ENCODE measurements around the gene COL18A1. TPM values are rescaled to one million over a fixed set of nuclear protein-coding genes. Genes with fewer than 3 reads are reported as not detected.

The COL18A1 gene
- total RNA-seq, 3 donors from 2014 or later (not counting 1 experiment from before 2014, with no cell fraction given) = 12.3 to 22.3 (median 12.7) TPM

GRCh38 chr21:45417256-45417950 is 12.4 kb downstream of the COL18A1 start:
- H3K9me3 ChIP-seq (ENCODE audit: control insufficient read depth, insufficient read depth, low read length) = no peaks in the 10 kb centered on the region
- no peak overlapping the region for H3K4me3 ChIP-seq (ENCODE audit: low read length)
- Mint-ChIP-seq H3K27me3 (ENCODE audit: low read depth in 2 of 2) (peaks cover 0 to 3% of the 10 kb centered on the region in 2 donors), H3K36me3 (no peaks in the 10 kb centered on the region), H3K4me3 (no peak overlapping the region), H3K27ac (no peak overlapping the region), H3K9me3 (no peaks in the 10 kb centered on the region), H3K4me1 (peaks cover 0 to 5% of the 10 kb centered on the region in 2 donors)
- DNase-seq (no peak), ATAC-seq (no peak)
- TF ChIP-seq, protein P1, sequence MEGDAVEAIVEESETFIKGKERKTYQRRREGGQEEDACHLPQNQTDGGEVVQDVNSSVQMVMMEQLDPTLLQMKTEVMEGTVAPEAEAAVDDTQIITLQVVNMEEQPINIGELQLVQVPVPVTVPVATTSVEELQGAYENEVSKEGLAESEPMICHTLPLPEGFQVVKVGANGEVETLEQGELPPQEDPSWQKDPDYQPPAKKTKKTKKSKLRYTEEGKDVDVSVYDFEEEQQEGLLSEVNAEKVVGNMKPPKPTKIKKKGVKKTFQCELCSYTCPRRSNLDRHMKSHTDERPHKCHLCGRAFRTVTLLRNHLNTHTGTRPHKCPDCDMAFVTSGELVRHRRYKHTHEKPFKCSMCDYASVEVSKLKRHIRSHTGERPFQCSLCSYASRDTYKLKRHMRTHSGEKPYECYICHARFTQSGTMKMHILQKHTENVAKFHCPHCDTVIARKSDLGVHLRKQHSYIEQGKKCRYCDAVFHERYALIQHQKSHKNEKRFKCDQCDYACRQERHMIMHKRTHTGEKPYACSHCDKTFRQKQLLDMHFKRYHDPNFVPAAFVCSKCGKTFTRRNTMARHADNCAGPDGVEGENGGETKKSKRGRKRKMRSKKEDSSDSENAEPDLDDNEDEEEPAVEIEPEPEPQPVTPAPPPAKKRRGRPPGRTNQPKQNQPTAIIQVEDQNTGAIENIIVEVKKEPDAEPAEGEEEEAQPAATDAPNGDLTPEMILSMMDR (IDR thresholded peaks at IDR 0.05) = no peak
- no peaks in the 10 kb centered on the region for H3K36me3 ChIP-seq (ENCODE audit: control insufficient read depth, insufficient read depth, low read length)
- intact Hi-C loops (cut with micrococcal nuclease) = no loop called here
- H3K4me1 ChIP-seq (ENCODE audit: control insufficient read depth, insufficient read depth, low read length) = no peaks in the 10 kb centered on the region
- H3K27me3 ChIP-seq (ENCODE audit: control insufficient read depth, insufficient read depth, low read length) = no peaks in the 10 kb centered on the region
- H3K27ac ChIP-seq (ENCODE audit: low read length) = no peak overlapping the region
- WGBS (ENCODE audit: insufficient coverage) = 85% methylated on average over 21 of the region's 22 CpGs

DNA sequence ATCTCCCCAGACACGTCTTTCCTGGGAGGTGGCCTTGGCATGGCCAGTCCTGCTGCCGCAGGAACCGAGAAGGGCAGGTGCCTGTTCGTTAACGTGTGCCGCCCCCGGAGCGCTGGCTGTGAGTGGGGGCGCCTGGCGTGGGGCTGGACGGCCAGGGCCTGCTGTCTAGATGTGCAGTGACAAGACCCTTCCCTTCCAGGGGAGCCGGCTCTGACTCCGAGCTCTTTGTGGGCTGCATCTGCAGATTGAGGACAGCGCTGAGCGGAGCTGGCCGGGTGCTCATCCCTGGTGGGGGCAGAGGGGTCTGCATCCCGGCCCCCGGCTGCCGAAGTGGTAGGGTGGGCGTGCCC is 13.0 kb downstream of the COL18A1 start:
- no peak overlapping the region for H3K27ac Mint-ChIP-seq
- H3K4me3 Mint-ChIP-seq = no peak overlapping the region
- Histone ChIP-seq H3K9me3 (ENCODE audit: control insufficient read depth, insufficient read depth, low read length) (no peaks in the 10 kb centered on the region), H3K27ac (ENCODE audit: low read length) (no peak overlapping the region), H3K27me3 (ENCODE audit: control insufficient read depth, insufficient read depth, low read length) (no peaks in the 10 kb centered on the region), H3K4me3 (ENCODE audit: low read length) (no peak overlapping the region), H3K4me1 (ENCODE audit: control insufficient read depth, insufficient read depth, low read length) (no peaks in the 10 kb centered on the region), H3K36me3 (ENCODE audit: control insufficient read depth, insufficient read depth, low read length) (no peaks in the 10 kb centered on the region)
- H3K36me3 Mint-ChIP-seq = no peaks in the 10 kb centered on the region
- TF ChIP-seq, protein P1 (IDR thresholded peaks at IDR 0.05) = no peak
- peaks cover 0 to 5% of the 10 kb centered on the region in 2 donors for H3K4me1 Mint-ChIP-seq
- H3K27me3 Mint-ChIP-seq (ENCODE audit: low read depth in 2 of 2) = peaks cover 0 to 3% of the 10 kb centered on the region in 2 donors
- WGBS (ENCODE audit: insufficient coverage) = 88% methylated on average over 20 of the region's 20 CpGs
- ATAC-seq (no peak), DNase-seq (no peak)
- no peaks in the 10 kb centered on the region for H3K9me3 Mint-ChIP-seq
- intact Hi-C loops (cut with micrococcal nuclease) = no loop called here

DNA sequence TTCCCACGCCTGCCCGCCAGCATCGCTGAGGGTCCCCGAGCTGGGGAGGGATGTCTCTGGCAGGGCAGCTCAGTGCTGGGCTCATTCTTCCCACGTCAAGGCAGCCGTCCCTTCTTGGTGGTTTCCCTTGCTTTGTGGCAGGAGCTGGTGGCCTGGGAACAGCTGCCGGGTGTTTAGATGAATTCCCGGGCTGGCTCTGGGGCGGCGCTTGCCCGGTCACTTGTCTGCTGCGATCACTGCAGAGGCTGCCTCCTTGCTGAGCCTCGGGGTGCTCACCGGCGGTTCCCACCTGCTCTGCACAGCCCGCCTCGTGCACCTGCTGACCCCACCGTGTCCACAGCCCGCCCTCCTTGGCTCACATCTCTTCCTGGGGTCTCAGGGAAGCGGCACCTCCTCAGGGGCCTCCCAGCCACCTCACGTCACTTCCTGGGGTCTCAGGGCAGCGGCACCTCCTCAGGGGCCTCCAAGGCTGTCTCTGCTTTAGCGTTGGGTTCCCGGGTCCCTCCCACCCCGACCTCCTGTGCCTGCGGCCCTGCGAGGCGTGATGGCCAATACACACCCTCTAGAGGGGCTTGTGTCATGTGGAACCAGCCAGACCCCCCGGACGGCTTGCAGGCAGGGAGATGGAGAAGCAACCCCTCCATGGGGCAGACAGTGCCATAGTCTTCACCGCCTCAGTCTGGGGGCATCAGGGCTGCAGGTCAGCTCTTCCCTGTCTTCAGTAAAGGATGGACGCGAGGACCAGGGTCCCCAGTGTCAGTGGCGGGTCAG is 13.5 kb downstream of the COL18A1 start:
- Histone ChIP-seq H3K27ac (ENCODE audit: low read length) (no peak overlapping the region), H3K9me3 (ENCODE audit: control insufficient read depth, insufficient read depth, low read length) (no peaks in the 10 kb centered on the region), H3K4me3 (ENCODE audit: low read length) (no peak overlapping the region), H3K4me1 (ENCODE audit: control insufficient read depth, insufficient read depth, low read length) (no peaks in the 10 kb centered on the region), H3K36me3 (ENCODE audit: control insufficient read depth, insufficient read depth, low read length) (no peaks in the 10 kb centered on the region), H3K27me3 (ENCODE audit: control insufficient read depth, insufficient read depth, low read length) (no peaks in the 10 kb centered on the region)
- WGBS (ENCODE audit: insufficient coverage) = 84% methylated on average over 34 of the region's 34 CpGs
- peaks cover 0 to 5% of the 10 kb centered on the region in 2 donors for H3K4me1 Mint-ChIP-seq
- ATAC-seq (no peak), DNase-seq (no peak)
- TF ChIP-seq, protein P1 (IDR thresholded peaks at IDR 0.05) = no peak
- no peaks in the 10 kb centered on the region for H3K9me3 Mint-ChIP-seq
- H3K27me3 Mint-ChIP-seq (ENCODE audit: low read depth in 2 of 2) = peaks cover 0 to 3% of the 10 kb centered on the region in 2 donors
- no peak overlapping the region for H3K4me3 Mint-ChIP-seq
- intact Hi-C loops (cut with micrococcal nuclease) = no loop called here
- no peaks in the 10 kb centered on the region for H3K36me3 Mint-ChIP-seq
- no peak overlapping the region for H3K27ac Mint-ChIP-seq
